Measurements from ENCODE around the gene FUT6.
"Not testable (repeated sequence)": the region's sequence is repeated elsewhere in the genome, so short reads cannot be mapped to it uniquely, and the experiment has no call there.

FUT6 gene, protein sequence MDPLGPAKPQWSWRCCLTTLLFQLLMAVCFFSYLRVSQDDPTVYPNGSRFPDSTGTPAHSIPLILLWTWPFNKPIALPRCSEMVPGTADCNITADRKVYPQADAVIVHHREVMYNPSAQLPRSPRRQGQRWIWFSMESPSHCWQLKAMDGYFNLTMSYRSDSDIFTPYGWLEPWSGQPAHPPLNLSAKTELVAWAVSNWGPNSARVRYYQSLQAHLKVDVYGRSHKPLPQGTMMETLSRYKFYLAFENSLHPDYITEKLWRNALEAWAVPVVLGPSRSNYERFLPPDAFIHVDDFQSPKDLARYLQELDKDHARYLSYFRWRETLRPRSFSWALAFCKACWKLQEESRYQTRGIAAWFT

DNA sequence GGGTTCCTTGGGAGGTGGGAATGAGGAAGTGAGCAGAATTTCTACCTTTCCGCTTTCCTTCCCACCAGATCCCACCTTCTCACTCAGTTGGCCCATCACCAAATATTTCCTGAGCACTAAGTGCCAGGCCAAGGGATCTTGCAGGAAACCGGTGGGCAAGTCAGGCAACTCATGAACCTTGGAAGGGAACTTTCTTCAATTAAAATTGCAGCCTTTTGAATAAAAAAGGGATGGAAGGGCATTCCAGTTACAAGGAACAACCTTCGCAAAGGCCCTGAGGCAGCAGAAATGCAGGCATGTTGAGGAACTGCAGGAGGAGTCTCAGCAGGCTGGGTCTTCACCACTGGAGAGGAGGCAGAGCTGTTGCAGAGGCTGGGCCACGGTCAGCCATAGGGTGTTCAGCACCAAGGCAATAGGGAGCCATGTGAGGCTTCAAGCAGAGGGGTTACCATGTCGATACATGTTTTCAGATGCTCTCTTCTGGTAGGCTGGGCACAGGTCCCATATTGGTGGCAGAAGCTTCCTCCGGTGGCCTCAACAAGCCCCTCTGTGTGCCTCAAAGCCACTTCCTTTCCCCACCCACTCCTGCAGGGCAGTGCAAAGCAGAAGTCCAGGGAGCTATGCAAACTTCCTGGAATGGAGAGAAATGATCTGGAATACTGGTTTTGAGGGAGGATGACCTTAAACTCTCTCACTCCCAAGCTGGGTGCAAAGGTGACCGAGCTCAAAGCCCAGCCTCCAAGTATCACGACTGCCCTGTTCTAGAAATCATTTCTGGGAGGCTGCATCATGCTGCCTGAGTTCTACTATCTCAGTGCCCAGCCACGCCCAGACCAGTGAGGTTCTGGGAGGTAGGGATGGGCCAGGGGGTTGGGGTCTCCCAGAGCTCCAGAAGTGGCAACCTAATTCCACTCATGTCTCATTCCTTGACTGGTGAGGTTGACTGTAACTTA is at the start of gene FUT6:
Gene FUT6, minus strand, starts transcription at position 638 of the 953 bp plus-strand sequence. CDS start 7,135 bp downstream, outside the sequence.
- no peak for DNase-seq

DNA sequence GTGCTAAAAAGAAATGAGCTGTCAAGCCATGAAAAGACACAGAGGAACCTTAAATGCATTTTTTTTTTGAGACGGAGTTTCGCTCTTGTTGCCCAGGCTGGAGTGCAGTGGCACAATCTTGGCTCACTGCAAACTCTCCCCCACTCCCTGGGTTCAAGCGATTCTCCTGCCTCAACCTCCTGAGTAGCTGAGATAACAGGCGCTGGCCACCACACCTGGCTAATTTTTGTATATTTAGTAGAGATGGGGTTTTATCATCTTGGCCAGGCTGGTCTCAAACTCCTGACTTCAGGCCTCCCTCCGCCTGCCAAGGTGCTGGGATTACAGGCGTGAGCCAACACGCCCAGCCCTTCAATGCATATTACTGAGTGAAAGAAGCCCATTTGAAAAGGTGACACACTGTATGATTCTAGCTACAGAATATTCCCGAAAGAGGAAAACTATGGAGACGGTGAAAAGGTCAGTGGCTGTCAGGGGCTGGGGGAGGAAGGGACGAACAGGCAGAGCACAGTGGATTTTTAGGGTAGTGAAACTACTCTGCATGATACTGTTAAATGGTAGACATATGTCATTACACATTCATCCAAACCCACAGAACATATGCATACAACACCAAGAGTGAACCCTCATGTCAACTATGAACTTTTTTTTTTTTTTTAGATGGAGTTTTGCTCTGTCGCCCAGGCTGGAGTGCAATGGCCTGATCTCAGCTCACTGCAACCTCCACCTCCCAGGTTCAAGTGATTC is 44.7 kb upstream of the FUT6 start:
- DNase-seq: not testable (repeated sequence)

DNA sequence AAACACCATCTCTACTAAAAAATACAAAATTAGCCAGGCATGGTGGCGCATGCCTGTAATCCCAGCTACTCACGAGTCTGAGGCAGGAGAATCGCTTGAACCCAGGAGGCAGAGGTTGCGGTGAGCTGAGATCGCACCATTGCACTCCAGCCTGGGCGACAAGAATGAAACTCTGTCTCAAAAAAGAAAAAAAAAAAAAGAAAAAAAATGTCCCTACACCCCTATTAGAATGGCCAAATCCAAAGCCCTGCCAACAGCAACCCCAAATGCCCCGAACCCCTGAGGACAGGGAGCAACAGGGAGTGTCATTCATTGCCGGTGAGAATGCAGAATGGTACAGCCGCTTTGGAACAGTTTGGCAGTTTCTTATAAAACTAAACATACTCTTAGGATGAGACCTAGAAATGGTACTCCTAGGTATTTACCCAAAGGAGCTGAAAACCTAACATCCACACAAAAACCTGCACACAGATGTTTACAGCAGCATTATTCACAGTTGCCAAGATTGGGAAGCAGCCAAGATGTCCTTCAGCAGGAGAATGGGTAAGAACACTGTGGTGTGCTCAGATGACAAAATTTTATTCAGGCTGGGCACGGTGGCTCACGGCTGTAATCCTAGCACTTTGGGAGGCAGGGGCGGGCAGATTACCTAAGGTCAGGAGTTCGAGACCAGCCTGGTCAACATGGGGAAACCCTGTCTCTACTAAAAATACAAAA is 43.8 kb upstream of the FUT6 start:
- DNase-seq: not testable (repeated sequence)

DNA sequence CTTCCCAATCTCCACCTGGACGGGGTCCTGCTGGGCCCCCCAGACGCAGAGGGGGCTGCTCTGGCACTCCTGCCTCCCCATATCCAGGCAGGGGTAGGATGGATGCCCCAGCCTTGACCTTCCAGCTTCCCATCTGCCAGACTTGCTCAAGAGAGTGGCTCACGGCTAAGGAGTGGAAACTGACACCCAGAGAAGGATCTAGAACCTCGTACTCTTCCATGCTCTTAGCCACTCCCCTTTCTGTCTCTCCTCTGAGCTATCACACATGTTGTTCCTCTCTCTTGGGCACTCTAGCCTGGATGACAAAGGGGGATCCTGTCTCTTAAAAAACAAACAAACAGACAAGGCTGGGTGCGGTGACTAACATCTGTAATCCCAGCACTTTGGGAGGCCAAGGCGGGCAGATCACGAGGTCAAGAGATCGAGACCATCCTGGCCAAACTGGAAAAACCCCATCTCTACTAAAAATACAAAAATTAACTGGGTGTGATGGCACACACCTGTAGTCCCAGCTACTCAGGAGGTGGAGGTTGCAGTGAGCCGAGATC is 43.0 kb upstream of the FUT6 start:
- DNase-seq: no peak

DNA sequence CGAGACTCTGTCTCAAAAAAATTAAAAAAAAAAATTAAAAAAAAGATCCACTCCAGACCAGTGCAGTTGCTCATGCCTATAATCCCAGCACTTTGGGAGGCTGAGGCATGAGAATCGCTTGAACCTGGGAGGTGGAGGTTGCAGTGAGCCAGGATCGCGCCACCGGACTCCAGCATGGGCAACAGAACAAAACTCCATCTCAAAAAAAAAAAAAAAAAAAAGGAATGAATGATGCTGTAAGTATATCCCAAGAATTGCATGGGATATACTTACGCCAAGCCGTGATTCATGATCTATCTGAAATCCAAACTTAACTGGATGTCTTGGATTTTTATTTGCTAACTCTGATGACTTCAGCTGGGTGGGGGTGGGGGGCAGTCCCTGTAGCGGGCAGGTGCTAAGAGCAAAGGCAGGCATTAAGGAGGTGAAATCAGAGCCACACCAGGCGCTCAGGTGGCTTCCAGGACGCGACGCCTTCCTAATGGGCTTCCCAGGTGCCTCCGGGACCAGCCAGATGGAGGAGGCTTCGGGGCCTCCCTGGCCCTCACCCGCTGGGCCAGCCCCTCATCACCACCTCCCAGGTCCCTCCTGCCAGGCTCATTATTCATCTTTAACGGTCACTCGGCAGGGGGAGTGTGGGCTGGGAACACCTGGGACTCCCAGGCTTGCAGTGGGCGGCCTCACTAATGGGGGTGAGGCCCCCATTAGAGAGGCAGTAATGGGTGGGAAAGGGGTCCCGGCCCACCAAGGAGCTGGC is 42.2 kb upstream of the FUT6 start:
- DNase-seq: no peak

DNA sequence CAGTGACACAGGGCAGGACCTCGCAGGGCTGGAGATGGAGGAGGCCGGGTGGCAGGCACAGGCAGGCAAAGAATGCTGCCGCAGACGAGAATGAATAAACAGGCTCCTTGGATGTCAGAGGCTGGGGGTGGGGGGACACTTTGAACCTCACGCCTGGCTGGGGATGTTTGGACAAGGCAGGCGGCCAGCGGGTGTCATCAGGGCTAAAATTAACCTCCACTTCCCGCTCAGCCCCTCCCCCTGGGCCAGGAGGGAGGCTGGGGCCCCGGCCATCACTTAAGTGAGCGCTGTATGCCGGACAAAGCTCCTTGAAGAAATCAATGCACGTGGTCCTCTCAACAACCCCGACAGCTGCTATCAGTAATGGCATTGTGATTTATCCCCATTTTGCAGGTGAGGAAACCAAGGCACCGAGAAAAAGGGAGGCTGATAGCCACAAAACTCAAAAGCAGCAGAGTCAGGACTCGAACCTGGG is 41.1 kb upstream of the FUT6 start:
- DNase-seq: no peak

DNA sequence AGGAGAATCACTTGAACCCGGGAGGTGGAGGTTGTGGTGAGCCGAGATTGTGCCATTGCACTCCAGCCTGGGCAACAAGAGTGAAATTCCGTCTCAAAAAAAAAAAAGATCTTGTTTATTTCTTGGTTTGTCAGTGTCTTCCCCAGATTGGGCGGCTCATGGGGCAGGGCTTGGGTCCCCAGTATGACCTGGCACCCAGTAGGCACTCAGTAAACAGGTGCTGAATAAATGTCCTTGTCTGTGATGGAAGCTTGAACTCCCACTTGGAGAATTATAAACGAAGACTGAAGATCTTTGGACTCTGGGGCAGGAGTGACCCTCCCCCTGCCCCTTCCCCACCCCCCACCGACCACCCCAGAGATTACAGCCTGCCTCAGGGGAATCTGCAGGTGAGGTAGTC is 40.7 kb upstream of the FUT6 start:
- no peak for DNase-seq

DNA sequence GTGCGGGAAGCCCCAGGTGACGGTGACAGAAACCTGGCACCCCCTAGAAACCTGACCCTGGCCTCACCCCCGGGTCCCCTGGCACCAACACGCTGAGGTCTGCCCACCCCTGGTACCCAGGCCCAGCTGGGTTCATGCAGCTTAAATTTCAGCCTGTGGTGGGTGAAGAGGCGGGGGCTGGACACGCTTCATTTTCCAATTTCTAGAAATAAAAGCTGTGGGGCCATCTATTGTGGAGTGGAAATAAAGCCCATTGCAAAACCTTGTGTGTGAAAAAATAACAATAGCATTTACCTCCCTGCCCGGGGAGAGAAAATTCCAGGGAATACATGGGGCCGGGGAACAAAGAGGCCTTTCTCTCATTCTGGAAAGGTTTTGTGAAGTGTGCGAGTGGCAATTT is 38.4 kb upstream of the FUT6 start:
- no peak for DNase-seq

DNA sequence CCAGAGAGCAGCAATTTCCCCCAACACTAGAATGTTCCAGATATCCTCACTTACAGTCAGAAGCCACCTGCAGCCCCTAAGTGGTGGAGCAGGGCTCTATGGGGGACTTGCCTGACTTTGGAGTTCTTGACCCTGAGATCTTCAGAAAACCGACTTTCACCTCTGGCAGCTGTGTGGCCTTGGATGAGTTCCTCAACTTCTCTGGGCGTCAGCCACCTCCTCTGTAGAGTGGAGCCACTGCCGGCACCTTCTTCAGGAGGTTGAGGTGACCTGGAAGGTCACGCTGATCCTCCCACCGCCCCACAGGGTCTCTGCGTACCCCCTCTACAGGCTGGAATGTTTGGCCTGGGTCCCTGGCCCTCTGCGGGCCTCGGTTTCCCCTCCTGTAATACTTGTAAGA is 37.9 kb upstream of the FUT6 start:
- DNase-seq: no peak

DNA sequence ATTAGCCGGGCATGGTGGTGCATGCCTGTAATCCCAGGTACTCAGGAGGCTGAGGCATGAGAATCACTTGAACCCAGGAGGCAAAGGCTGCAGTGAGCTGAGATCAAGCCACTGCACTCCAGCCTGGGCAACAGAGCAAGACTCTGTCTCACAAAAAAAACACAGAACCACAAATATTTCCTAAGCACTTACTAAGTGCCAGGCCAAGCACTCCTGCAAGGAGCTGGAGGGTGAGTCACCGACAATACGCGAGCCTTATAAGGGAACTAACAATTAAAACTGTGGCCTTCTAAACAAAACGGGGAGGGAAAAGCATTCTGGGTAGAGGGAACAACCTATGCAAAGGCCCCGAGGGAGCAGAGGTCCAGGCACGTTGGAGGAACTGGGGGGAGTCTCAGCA is 35.0 kb upstream of the FUT6 start:
- DNase-seq: not testable (repeated sequence)

DNA sequence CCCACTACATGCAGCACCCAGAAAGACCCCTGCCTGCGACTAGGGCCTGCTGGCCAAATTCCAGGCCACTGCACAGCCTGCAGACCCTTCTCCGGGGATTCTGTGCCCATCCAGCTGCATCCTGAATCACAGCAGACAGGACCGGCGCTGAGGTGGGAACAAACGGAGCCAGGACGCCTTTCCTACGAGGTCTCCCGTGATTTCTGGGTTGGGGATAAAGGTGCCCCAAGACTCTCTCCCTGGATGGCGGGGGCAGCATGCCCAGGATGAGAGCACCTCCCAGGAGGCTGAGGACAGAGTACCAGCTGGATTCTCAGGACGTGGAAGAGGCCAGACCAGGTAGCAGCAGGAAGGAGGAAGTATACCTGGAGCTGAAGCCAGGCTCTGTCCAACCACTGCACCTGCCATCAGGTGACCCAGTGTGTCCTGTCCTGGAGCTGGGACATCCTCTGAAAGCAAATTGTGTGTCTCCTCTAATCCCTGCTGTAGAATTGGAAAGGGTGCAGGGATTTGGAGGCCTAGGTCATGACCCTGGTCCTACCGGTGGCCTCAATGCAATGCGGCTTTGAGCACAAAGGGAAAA is 34.2 kb upstream of the FUT6 start:
- no peak for DNase-seq

DNA sequence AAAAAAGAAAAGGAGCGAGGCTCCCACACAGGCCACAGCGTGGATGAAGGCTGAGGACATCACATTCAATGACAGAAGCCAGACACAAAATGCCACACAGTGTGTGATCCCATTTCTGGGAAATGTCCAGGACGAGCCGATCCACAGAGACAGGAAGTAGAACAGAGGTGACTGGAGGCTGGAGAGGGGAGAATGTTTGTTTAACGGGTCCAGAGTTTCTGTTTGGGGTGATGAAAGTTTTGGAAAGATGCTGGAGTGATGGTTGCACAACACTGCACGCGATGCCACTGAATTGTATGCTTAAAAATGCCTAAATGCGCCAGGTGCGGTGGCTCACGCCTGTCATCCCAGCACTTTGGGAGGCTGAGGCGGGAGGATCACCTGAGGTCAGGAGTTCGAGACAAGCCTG is 31.5 kb upstream of the FUT6 start:
- no peak for DNase-seq

DNA sequence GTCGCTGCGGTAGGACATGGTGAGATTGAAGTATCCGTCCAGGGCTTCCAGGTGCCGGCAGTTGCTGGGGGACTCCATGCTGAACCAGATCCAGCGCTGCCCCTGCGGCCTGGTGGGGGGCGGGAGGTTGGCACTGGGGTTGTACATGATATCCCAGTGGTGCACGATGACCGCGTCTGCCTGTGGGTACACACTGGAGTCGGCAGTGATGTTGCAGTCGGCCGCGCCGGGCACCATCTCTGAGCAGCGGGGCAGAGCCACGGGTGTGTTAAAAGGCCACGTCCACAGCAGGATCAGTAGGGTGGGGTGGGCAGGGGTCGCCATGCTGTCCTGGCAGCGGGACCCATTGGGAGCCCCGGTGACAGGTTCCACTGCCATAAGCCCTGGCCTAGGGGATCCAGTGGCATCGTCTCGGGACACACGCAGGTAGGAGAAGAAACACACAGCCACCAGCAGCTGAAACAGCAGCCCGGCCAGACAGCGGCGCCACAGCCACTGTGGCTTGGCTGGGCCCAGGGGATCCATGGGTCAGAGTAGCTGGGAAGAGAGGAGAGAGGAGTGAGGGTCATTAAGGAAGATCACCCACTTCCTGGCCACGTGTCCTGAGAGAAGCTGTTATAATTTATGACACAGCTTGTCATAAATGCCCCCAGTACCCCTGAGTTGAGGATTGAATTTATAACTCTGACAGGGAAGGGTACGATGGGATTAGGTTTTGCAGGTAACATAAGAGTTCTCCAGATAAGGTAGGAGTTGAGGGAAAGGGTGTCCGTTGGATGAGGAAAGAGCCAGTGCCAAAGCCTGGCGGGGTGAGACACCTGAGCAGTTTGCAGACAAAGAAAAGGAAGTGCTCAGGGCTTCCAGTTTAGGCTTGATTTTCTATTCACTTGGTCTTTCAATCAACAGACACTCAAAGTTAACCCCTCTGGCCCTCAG is 28.0 kb upstream of the FUT6 start:
- DNase-seq: no peak

DNA sequence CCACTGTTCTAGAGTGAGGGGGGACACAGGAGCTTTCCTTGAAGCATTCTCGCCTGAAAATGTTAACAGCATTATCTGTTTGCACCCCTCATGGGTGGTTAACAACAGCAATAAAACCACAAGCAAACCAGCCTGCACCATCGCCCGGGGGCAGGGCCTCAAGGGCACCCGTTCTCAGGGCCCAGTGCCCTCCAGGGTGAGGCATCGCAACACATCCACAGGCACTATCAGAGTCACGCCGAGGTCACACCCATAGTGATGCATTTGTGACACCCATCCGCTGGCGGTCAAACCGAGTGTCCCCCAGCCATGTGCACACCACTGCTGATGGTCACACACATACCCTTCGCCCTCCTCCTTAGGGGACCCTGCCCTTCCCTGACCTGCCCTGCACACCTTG is 26.3 kb upstream of the FUT6 start:
- DNase-seq: no peak

DNA sequence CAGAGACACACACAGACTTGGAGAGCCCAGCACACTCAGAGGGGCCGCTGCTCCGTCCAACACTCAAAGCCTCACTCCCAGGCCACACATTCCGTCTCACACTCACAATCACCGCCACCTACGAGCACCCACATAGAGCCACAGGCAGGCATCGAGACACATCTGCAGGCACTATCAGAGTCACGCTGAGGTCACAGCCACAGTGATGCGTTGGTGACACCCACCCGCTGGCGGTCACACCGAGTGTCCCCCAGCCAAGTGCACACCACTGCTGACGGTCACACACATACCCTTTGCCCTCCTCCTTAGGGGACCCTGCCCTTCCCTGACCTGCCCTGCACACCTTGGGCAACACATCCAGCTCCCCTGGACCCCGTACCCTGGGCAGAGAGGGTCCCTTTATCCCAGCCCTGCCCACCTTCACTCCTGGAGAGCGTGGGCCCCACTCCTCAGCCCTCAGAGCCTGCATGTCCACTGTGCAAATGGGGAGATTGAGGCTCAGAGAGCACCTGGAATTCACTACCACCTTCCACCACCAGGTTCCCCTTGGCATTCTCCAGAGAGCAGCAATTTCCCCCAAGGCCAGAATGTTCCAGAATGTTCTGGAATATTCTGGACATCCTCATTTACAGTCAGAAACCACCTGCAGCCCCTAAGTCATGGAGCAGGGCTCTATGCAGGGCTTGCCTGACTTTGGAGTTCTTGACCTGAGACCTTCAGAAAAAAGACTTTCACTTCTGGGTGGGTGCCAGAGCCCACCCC is 25.4 kb upstream of the FUT6 start:
- DNase-seq: no peak

DNA sequence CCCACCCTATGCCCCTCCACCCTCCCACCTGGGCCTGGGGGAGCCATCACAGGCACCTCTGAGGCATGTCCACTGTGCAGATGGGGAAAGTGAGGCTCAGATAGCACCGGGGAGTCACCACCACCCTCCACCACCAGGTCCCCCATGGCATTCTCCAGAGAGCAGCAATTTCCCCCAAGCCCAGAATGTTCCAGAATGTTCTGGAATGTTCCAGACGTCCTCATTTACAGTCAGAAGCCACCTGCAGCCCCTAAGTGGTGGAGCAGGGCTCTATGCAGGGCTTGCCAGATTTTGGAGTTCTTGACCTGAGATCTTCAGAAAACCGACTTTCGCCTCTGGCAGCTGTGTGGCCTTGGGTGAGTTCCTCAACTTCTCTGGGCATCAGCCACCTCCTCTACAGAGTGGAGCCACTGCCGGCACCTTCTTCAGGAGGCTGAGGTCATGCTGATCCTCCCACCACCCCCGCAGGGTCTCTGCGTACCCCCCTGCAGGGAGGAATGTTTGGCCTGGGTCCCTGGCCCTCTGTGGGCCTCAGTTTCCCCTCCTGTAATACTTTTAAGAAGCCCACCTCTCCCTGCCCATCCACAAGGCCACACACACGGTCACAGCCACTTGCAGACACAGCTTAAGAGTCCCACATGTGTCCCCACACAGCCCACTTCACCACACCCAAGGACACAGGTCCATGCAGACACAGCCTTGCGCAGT is 24.7 kb upstream of the FUT6 start:
- no peak for DNase-seq

DNA sequence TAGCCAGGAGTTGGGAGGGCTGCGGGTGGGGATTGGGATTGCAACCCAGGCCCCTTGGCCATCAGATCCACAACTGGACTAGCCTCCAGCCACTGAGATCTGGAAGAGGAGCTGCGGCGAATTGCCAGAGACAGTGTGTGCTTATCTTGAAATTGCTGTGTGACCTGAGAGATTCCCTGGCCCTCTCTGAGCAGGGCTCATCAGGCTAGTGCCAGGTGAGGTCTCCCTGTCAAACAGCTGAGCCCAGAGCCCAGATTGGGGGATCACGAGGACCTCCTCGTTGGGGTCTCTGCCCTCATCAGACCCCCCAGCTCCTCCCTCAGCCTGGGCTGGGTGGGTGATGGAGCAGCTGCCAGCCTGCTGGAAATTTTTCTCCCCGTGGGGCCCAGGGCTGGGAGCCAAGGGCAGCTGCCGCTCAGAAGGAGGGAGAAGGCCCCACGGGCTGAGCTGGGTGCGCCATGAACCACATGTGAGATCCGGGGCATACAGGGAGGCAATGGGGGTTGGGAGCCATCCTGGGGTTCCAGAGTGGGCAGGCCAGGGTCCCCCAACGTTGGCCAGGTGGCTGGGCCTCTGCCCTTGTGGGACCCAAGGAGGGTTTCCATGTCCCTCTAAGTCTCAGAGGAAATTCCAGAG is 23.6 kb upstream of the FUT6 start:
- DNase-seq: no peak

Measured in stimulated activated CD8-positive, alpha-beta memory T cell treated with anti-CD3 and anti-CD28 coated beads, Interleukin-4, amount 100 ng/mL, for 48 hours (primary cell).